HG03139 (cell line): ENCODE measurements around the gene DCDC1.
"Not testable (repeated sequence)": the region's sequence is repeated elsewhere in the genome, so short reads cannot be mapped to it uniquely, and the experiment has no call there.

Experiments
- ATAC-seq: cut with Tn5 transposase; IDR thresholded peaks from one replicate; pipeline ENCODE4 v1.9.1; 2021; ENCODE audit not compliant: unreplicated experiment

The DCDC1 gene

GRCh38 chr11:30992513-30992849, 377.1 kb downstream of the DCDC1 start:
- ATAC-seq: no peak

DNA sequence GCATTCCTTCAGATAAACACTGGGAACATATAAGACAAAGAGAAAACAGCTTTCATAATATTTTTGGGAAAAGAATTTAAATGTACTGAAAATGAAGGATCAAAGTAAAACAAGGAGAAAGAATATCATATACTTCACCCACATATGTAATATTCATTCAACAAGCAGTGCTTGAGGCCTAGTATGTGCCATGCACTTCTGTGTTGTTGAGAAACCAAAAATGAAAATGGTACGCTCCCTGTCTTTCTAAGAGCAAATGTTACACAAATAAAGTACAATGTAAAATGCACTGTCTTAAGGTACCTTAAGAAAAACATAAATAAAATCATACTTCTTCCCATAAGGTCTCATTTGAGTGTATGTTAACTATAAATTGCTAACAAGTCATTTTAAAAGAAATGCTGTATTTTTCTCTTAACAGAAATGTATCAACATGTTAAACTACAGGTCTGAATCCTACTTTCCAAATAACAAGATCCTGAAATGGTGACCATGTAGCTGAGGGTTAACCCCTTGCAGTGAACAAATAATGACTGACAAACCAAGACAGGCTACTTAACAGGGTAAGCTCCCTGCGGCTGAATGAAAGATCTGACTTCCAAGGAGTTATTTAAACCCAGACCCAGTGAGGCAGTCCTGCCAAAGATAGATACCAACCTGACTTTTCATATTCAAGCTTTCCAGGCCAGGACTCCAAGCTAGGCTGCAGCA, 377.6 kb downstream of the DCDC1 start:
- no peak for ATAC-seq

DNA sequence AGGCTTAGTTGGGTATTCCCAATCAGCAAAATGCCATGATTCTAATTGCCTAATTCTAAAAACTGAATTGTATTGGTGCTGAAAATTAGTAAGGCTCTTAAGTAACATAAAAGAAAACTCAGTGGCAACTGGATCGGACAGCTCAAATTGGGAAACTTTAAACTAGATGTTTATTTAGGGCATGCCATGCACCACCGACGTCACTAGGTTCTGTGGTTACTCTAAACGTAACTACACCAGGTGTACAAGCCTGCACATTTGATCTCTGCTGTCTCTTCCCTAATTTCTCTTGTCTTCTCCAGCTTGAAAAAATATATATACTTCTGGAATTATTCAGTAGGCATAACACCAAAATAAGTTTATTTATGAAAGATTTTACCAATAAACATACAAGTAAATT, 378.2 kb downstream of the DCDC1 start:
- ATAC-seq: no peak

DNA sequence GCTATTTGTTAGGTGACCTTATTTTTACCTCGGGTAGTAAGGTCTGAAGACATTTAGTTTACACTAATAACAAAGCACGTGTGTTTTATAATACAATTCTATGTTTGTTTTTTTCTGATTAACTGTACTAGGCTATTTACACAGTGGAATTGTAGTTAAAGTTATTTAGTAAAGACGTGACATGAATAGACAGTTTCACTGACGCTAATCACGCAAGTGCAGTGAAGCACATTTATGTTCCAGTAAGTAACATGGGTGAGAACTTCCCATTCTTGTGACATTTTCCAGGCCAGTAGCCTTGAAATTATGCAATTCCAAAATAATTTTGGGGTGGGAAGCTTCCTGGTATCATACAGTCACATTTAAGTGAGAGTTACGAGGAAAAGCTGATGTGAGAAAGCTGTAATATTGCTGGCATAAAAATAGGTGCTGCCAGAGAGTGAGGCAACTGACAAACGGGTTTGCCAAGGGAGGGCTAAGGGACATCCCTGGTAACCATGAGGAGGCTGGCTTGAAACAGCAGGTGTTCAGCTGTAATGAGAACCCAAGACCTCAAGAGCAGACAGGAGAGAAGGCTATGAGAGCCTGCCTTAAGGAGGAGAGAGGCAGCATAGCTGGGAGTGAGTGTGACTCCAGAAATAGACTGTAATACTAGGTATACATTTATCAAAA, 378.8 kb downstream of the DCDC1 start:
- ATAC-seq: no peak

DNA sequence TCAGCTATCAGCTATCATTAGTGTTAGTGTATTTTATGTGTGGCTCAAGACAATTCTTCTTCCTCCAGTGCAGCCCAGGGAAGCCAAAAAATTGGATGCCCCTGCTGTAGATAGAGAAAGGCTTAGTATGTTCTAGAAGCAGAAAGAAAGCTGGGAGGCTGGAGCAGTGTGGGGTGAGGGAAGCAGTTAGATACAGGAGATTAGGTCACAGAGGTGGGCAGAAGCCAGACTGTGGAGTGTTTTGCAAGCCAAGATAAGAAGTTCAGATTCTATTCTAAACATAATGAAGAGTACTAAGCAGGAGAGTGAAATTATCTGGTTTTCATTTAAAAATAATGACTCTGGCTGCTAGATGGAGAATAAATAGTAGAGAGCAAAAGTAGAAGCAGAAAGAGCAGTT, 381.7 kb downstream of the DCDC1 start:
- no peak for ATAC-seq

DNA sequence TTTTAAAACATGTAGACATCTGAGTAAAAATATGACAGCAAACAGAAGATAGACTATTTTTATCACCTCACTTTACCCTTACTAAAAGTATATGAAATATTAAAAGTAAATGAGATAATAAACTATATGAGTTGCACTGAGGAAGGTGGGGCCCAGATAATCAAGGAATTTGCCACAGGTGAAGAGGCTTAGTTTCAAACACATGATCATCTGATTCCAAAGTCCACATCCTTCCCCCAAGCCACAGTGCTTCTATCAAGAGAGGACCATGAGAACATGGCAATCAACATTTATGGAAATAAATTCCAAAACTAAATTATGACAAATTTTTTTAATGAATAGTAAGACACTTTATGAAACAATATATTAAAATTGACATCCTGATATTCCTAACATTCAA, 384.0 kb downstream of the DCDC1 start:
- ATAC-seq: no peak

DNA sequence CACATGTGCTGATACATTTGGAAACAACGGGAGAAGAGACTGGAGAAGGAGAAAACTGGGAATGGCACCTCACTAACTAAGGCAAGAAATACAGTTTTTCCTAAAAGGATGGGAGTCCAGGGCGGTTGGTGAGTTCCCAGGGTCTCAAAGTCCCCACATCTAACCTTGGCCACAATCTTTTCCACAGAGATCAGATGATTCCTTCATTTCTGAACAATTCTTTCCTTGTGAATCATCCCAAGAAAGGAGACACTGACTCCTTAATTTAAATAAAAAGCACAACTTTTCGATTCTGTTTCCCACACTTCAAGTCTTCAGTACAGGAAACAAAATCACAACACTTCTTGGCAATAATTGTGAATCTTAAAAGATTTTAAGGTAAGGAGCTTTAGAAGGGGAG, 384.7 kb downstream of the DCDC1 start:
- no peak for ATAC-seq

- ATAC-seq: no peak
Observed at GRCh38 chr11:30984442-30984816, 385.1 kb downstream of the DCDC1 start.

DNA sequence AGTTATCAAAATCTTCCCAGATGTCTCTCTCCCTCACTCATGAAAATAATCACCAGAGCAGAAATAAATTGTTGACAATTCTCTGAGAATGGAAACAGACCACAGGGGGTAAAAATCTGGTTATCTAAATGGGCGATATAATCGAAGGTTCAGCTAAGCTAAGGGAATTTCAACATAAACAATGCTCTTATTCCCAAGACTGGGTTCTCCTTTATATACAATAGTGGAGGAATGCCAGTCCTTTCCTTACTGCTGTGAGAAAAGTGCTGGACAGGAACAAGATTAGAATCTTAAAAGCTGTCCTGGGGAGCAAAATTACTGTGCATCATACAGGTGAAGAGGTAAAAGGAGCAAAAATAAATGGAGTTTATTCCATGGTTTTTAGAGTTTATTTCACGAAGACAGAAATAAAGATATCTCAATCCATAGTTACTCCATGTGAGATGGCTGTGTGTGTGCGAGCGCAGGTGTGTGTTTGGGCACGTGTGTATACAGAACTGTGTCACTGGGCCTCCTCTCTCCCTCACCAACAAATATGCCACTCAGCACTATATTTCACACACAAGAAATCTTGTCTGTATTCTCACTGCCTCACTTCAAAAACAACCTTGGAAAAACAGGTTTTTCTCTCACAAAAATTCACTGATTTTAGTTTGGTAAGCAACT, 385.6 kb downstream of the DCDC1 start:
- no peak for ATAC-seq

DNA sequence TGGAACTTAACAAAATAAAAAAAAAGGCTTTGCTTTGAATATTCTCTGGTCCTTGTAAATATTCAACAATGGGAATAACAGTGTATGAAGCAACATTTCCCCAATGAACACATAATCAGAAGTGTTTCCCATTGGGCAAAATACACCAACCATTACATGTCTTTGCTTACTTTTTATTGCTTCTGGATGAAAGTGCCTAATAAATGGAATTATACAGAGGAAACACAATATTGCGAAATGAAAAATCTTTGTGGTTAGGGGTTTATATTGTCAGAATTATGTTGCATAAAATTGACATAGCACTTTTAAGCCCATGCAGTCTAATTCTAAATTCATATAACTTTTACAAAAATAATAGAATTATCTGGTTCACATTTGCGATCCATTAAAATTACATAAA, 386.4 kb downstream of the DCDC1 start:
- ATAC-seq: no peak

- no peak for ATAC-seq
Observed at GRCh38 chr11:30967579-30967978, 402.0 kb downstream of the DCDC1 start.

DNA sequence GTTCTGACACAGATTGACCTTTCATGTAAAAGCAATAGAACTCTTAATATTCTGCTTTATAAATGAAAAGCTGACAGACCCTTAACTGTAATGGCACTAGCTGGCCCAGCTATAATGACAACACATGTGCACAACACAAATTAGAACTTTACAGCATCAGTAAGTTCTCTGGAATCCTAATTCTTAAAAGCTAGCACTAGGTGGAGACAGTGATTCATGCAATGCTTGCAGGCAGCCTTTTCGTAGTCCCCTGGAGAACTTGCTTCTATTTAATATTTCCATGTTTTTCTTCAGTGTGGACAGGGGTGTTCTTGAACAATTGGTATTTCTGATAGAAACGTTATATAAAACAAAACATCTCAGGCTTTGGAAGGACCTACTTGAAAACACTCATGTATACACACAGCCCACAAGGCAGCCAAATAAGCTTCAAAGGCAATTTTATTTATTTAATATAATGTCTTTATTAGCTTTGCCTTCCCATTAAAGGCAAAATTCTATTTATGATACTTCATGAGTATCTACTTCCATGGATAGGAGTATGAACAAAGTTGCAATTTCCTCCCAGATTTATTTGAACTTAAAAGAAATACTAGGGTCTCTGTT, 409.0 kb downstream of the DCDC1 start:
- no peak for ATAC-seq

DNA sequence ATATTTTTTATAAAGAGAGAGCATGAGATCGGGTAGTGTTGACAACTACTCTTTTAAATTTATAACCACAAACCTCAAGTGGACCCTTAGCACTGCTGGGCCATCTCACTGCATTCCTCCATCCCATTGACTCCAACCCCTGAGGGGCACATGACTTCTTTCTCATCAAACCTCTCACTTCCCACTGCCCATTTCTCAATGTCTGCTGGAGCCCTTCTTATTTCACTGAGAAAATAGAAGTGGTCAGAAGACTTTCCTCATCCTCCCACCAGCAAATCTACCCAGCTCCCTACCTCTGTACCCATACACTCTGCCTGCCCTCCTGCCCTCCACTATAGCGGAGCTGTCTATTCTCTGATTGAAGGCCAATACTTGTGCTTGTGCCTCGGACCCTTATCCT, 412.8 kb downstream of the DCDC1 start:
- ATAC-seq: no peak

DNA sequence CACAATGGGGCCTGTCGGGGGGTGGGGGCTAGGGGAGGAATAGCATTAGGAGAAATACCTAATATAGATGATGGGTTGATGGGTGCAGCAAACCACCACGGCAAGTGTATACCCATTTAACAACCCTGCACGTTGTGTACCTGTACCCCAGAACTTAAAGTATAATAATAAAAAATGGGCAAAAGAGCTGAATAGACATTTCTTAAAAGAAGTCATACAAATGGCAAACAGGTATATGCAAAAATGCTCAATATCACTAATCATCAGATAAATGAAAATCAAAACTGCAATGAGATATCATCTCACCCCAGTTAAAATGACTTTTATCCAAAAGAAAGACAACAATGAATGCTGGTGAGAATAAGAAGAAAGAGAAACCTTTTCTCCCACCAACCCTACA, 419.7 kb downstream of the DCDC1 start:
- ATAC-seq: no peak

- not testable (repeated sequence) for ATAC-seq
Observed at GRCh38 chr11:30947715-30948114, 421.8 kb downstream of the DCDC1 start.

DNA sequence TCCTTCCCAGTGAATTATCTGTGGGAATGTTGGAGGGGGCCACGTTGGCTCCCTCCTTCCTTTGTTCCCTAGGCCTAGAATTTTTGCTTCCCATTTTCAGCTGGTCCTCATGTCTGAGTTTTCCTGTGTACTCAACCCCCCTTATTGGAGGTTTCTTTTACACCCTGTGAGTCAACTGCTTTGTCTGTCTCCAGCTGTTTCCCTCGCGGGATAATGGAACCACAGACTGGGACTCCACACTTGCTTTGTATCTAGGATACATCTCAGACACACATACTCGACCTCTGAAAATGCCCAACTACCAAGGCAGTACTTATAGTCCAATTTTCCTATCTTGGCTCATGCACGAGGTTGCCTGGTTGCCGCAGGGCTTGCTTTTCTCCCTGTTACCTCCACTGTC, 430.7 kb downstream of the DCDC1 start:
- ATAC-seq: no peak

GRCh38 chr11:30938171-30938570, 431.4 kb downstream of the DCDC1 start:
- no peak for ATAC-seq

DNA sequence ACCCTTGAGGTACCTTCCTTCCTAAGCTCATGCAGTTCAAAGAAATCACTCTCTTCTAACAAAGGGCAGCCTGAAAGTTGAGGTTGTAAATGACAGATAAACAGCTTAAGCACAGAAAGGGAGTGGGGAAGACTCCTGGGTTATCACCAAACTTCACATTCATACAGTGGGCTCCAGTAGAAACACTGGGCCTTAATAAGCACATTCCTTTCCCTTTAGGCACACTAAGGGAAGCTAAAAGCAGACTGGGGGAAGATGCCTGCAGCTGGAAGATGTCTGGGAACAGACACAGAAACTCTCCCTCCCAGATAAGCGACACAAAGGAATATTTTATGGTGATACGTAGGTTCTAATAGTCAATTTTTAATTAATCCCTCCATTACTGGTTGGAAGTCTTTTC, 433.0 kb downstream of the DCDC1 start:
- no peak for ATAC-seq

DNA sequence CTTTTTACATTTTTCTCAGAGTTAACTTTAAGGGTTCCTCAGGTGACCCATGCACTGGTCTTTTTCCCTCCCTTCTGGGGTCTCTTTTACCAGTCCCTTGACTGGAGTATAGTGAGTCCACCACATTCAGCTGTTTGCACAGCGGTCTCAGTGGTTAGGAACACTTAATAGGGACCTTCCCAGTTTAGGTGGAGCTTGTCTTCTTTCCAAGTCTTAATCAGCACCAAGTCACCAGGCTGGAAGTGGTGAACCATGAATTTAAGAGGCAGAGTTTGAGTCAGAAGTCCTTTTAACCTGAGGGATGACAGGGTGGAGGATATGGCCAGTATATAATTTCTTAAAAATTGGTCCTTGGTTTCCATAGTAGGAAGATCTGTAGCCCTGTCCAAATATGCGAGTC, 433.7 kb downstream of the DCDC1 start:
- no peak for ATAC-seq

DNA sequence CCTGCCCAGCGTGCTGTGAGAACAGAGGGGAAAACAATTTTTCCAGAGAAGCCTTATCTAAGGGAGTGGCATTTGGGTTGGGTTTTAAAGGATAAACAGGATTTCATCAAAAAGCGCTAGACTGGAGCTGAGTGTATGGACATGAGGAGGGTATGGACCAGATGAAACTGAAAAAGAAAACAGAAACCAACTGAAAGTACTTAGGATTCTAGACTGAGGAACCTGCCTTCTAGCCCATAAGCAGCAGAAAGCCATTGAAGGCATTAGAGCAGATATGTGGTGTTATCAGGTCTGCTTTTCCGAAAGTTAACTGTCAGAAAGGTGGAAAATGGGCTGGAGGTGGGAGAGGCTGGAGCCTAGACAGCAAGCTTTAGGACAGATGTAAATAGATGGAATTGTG, 443.4 kb downstream of the DCDC1 start:
- no peak for ATAC-seq

GRCh38 chr11:30921811-30922210, 447.7 kb downstream of the DCDC1 start:
- no peak for ATAC-seq
